Caco-2 (cell line): ENCODE results near the gene KLHL24. TPM values are rescaled to one million over a fixed set of nuclear protein-coding genes. Genes with fewer than 3 reads are reported as not detected.

Source experiments
- BruUV-seq: library from RNA; stranded (reverse); fragments of 400-500 nt; replicated peaks from 2 replicates; lab custom pipeline; 2021; lab: Mats Ljungman, UMichigan
- CTCF ChIA-PET: fragments of 300-600 bp; sonication (Branson Sonifier 250); formaldehyde crosslinking; loops from one replicate; lab custom pipeline; 2022; ENCODE audit warnings: antibody characterized with exemption; lab: Charles Lee
- POLR2A ChIA-PET: fragments of 300-600 bp; sonication (Branson Sonifier 250); formaldehyde crosslinking; loops from one replicate; lab custom pipeline; 2022; ENCODE audit warnings: antibody characterized with exemption; lab: Charles Lee
- DNase-seq, 2 experiments: peaks; one replicate each; pipeline versions ENCODE4 v3.0.0 to v3.0.0-alpha.2; 2020 to 2022
- H3K27me3 ChIP-seq: replicated peaks from 2 replicates; pipeline ENCODE4 v1.6.0; 2011; ENCODE audit warnings: low read length; ENCODE audit not compliant: control insufficient read depth, insufficient read depth
- H3K36me3 ChIP-seq: 2 replicates; pipeline ENCODE4 v1.5.1; 2011; ENCODE audit warnings: low read length; ENCODE audit not compliant: control insufficient read depth, insufficient read depth
- H3K4me1 ChIP-seq: fragments of 250-450 bp; sonication (Bioruptor Pico); 2 replicates; pipeline ENCODE4 v1.5.1; 2020; ENCODE audit warnings: mild to moderate bottlenecking
- H3K4me3 ChIP-seq: 2 replicates; pipeline ENCODE4 v1.5.1; 2011; ENCODE audit warnings: low read depth, mild to moderate bottlenecking, control low read depth, low read length
- H3K9me3 ChIP-seq: fragments of 250-450 bp; sonication (Bioruptor Pico); 2 replicates; pipeline ENCODE4 v1.5.1; 2020; ENCODE audit warnings: mild to moderate bottlenecking, moderate library complexity
- H3K27ac Mint-ChIP-seq: one replicate; pipeline ENCODE4 v1.8.0; 2022; ENCODE audit warnings: mixed read lengths; ENCODE audit not compliant: unreplicated experiment
- H3K27me3 Mint-ChIP-seq: one replicate; pipeline ENCODE4 v1.8.0; 2022; ENCODE audit warnings: mixed read lengths; ENCODE audit not compliant: insufficient read depth, unreplicated experiment
- H3K36me3 Mint-ChIP-seq: one replicate; pipeline ENCODE4 v1.8.0; 2022; ENCODE audit warnings: mild to moderate bottlenecking, mixed read lengths; ENCODE audit not compliant: insufficient read depth, unreplicated experiment
- H3K4me1 Mint-ChIP-seq: one replicate; pipeline ENCODE4 v1.8.0; 2022; ENCODE audit warnings: low read depth, mixed read lengths; ENCODE audit not compliant: unreplicated experiment
- H3K4me3 Mint-ChIP-seq: one replicate; pipeline ENCODE4 v1.8.0; 2022; ENCODE audit warnings: mild to moderate bottlenecking, moderate library complexity, mixed read lengths; ENCODE audit not compliant: unreplicated experiment
- H3K9me3 Mint-ChIP-seq: one replicate; pipeline ENCODE4 v1.8.0; 2022; ENCODE audit warnings: mixed read lengths; ENCODE audit not compliant: unreplicated experiment
- CTCF ChIP-seq, 2 experiments: fragments of 200-600 bp in 1 of 2; IDR thresholded peaks; 1 replicate in 1 of 2; 2 replicates in 1 of 2; pipeline versions ENCODE4 v1.5.1 to v1.8.0; 2011 to 2022; ENCODE audit warnings: antibody characterized with exemption in 1 of 2, control low read depth in 1 of 2, inconsistent platforms in 1 of 2, low read depth in 1 of 2, low read length in 1 of 2, mild to moderate bottlenecking in 1 of 2, moderate library complexity in 1 of 2; ENCODE audit not compliant: insufficient read depth in 1 of 2, severe bottlenecking in 1 of 2, unreplicated experiment in 1 of 2
- intact Hi-C: fragments of 100-400 bp; cut with micrococcal nuclease; formaldehyde crosslinking; loops from one replicate; pipeline ENCODE4 v1.10.0; 2022; ENCODE audit not compliant: unreplicated experiment
- total RNA-seq: library from RNA; stranded (reverse); gene quantifications from 2 replicates; pipeline ENCODE4 v1.2.3, GENCODE V29; 2022

Gene KLHL24
- total RNA-seq, 1 experiment from 2014 or later: 17.6 TPM

GRCh38 chr3:183662099-183662498 lies 26.7 kb downstream of the KLHL24 start:
- BruUV-seq: no TSS peak

GRCh38 chr3:183664913-183665381 lies 29.5 kb downstream of the KLHL24 start:
- Mint-ChIP-seq H3K36me3 (peaks cover 13% of the 10 kb centered on the region), H3K9me3 (no peaks in the 10 kb centered on the region), H3K27me3 (no peaks in the 10 kb centered on the region), H3K4me1 (no peaks in the 10 kb centered on the region), H3K27ac (no peak overlapping the region), H3K4me3 (no peak overlapping the region)
- H3K9me3 ChIP-seq: no peaks in the 10 kb centered on the region
- H3K27me3 ChIP-seq: no peaks in the 10 kb centered on the region
- intact Hi-C loops: no loop called here
- DNase-seq: no peak
- no TSS peak for BruUV-seq
- H3K4me3 ChIP-seq: no peak overlapping the region
- no peaks in the 10 kb centered on the region for H3K36me3 ChIP-seq
- no peaks in the 10 kb centered on the region for H3K4me1 ChIP-seq
- ChIA-PET POLR2A (no interaction called here), CTCF (no interaction called here)
- TF ChIP-seq CTCF (IDR thresholded peaks at IDR 0.05; ENCODE audit: insufficient read depth in 1 of 2, low read depth in 1 of 2, low read length in 1 of 2, severe bottlenecking in 1 of 2, unreplicated experiment in 1 of 2): no peak

More at GRCh38 chr3:183662099-183662498, 26.7 kb downstream of the KLHL24 start:
- no peaks in the 10 kb centered on the region; the same call in none of the 2 replicates for H3K36me3 ChIP-seq
- Mint-ChIP-seq H3K27ac (no peak overlapping the region), H3K36me3 (peaks cover 11% of the 10 kb centered on the region), H3K4me1 (no peaks in the 10 kb centered on the region), H3K27me3 (no peaks in the 10 kb centered on the region), H3K4me3 (no peak overlapping the region), H3K9me3 (no peaks in the 10 kb centered on the region)
- POLR2A ChIA-PET: interaction anchor here (0.6 kb wide), 1 partner anchor 37 kb away, joined by 3 read pairs; no protein-coding TSS in a partner anchor
- intact Hi-C loops: no loop called here
- no peak for DNase-seq
- CTCF ChIA-PET: no interaction called here
- no peaks in the 10 kb centered on the region; the same call in 1 of the 2 replicates for H3K9me3 ChIP-seq
- H3K4me1 ChIP-seq: no peaks in the 10 kb centered on the region
- no peak overlapping the region for H3K4me3 ChIP-seq
- TF ChIP-seq CTCF (IDR thresholded peaks at IDR 0.05; ENCODE audit: insufficient read depth in 1 of 2, low read depth in 1 of 2, low read length in 1 of 2, severe bottlenecking in 1 of 2, unreplicated experiment in 1 of 2): no peak
- H3K27me3 ChIP-seq: no peaks in the 10 kb centered on the region

GRCh38 chr3:183680061-183680460 lies 44.6 kb downstream of the KLHL24 start:
- intact Hi-C loops: no loop called here
- no peaks in the 10 kb centered on the region for H3K27me3 Mint-ChIP-seq
- H3K9me3 ChIP-seq: no peaks in the 10 kb centered on the region
- H3K9me3 Mint-ChIP-seq: no peaks in the 10 kb centered on the region
- no peaks in the 10 kb centered on the region for H3K27me3 ChIP-seq
- no peaks in the 10 kb centered on the region for H3K36me3 Mint-ChIP-seq
- no TSS peak for BruUV-seq
- ChIA-PET POLR2A (no interaction called here), CTCF (no interaction called here)
- H3K36me3 ChIP-seq: no peaks in the 10 kb centered on the region
- DNase-seq: no peak
- H3K4me3 Mint-ChIP-seq: no peak overlapping the region
- H3K4me1 Mint-ChIP-seq: no peaks in the 10 kb centered on the region
- no peak overlapping the region for H3K27ac Mint-ChIP-seq
- peaks cover 3% of the 10 kb centered on the region for H3K4me1 ChIP-seq
- no peak overlapping the region for H3K4me3 ChIP-seq
- no peak for TF ChIP-seq CTCF (IDR thresholded peaks at IDR 0.05; ENCODE audit: insufficient read depth in 1 of 2, low read depth in 1 of 2, low read length in 1 of 2, severe bottlenecking in 1 of 2, unreplicated experiment in 1 of 2)
